Coronary artery (tissue), 2 donors: Measurements from ENCODE around the gene STRIP2.
A peak's percentile ranks its signal among the peaks of the same experiment; 100 is the strongest.
"Not testable (repeated sequence)": the region's sequence is repeated elsewhere in the genome, so short reads cannot be mapped to it uniquely, and the experiment has no call there.

Experiments used
- DNase-seq: peaks from one replicate; pipeline ENCODE4 v3.0.0-alpha.2; 2017; ENCODE audit warnings: low spot score
- H3K27ac ChIP-seq, 2 donors: fragments of 200-600 bp; sonication (generic); one replicate each; pipeline ENCODE4 v1.5.1; 2016 to 2019
- H3K4me3 ChIP-seq: fragments of 200-600 bp; sonication (generic); 2 replicates; pipeline ENCODE4 v1.5.1; 2016; ENCODE audit warnings: mild to moderate bottlenecking, moderate library complexity
- TF ChIP-seq, protein P1 (sequence below): fragments of 200-600 bp; sonication (generic); IDR thresholded peaks from one replicate; pipeline ENCODE4 v1.5.1; 2019; ENCODE audit warnings: antibody characterized with exemption

Gene STRIP2

DNA sequence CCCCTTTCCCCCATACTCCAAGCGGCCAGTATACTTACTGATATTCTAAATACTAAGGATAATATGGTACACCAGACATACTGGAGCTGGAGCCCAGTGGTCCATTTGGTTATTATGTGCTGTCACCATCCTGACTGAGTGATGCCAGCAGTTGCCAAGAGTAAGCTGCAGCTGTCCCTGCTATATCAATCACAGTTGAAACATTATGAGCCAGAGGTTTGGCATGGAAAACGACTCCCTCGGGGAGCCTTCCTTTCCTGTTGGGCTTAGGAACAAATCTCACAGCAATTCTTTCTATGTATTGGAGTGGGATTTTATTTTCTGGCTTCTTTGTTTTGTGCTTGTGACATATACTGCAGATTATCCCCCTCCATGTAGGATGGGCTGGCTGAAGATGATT, 32.6 kb downstream of the STRIP2 start:
- no peak overlapping the region for H3K27ac ChIP-seq
- TF ChIP-seq, protein P1, sequence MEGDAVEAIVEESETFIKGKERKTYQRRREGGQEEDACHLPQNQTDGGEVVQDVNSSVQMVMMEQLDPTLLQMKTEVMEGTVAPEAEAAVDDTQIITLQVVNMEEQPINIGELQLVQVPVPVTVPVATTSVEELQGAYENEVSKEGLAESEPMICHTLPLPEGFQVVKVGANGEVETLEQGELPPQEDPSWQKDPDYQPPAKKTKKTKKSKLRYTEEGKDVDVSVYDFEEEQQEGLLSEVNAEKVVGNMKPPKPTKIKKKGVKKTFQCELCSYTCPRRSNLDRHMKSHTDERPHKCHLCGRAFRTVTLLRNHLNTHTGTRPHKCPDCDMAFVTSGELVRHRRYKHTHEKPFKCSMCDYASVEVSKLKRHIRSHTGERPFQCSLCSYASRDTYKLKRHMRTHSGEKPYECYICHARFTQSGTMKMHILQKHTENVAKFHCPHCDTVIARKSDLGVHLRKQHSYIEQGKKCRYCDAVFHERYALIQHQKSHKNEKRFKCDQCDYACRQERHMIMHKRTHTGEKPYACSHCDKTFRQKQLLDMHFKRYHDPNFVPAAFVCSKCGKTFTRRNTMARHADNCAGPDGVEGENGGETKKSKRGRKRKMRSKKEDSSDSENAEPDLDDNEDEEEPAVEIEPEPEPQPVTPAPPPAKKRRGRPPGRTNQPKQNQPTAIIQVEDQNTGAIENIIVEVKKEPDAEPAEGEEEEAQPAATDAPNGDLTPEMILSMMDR: no peak
- no peak for DNase-seq
- no peak overlapping the region for H3K4me3 ChIP-seq

DNA sequence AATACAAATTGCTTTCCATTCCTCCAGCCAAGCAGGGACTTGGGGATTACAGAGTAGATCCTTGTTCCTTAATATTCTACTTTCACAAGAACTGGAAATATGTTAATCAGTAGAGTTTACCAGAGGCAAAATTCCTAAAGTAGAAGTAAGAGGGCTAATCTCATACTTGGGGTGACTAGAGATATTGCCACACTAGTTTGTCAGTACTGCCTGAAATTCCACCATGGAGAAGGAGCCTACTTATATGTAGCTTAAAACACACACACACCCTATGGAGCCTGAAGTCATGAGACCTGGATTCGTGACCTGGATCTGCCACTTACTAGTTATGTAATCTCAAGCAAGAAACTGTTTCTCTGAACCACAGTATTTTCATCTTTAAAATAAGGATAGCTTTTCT, 33.9 kb downstream of the STRIP2 start:
- no peak for DNase-seq
- TF ChIP-seq, protein P1: no peak
- H3K4me3 ChIP-seq: no peak overlapping the region
- H3K27ac ChIP-seq: no peak overlapping the region

DNA sequence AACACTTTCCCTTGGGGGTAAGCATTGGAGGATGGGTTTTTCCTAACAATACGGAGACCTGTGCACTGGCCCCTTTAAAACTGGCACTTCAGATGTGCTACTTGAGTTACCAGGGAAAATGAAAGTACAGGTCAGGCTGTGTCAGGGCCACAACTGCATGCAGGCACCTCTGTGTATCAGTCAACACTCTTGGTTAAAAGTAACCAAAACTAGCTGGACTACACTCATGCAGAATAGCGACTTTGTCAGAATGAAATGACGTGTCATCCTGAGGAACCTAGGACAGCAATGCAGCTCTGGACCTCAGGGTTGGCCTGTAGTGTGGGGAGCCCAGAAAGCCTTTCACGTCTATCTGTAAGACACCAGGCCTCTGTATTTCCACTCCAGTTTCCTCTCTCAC, 34.3 kb downstream of the STRIP2 start:
- Histone ChIP-seq H3K27ac (no peak overlapping the region), H3K4me3 (no peak overlapping the region)
- DNase-seq: no peak
- TF ChIP-seq, protein P1: no peak

DNA sequence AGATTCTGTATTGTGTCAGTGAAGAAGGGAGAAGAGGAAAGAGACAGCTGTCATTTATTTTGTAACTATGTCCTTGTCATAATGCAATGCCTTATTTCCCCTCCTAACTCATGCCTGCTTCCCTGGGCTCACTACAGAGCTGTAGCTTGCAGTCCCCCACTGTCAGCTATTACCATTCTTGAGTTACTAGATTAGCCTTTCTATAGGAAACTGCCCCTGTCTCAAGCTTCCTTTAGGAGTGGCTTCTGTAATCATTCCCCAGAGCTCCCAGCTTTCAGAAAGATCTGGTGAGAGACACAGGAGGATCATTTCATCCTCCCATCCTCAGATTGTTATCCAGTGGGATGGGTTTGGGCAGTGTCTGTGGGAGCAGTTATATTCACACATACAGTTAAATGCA, 35.7 kb downstream of the STRIP2 start:
- no peak overlapping the region for H3K27ac ChIP-seq
- peak; percentile 5 for DNase-seq
- TF ChIP-seq, protein P1: no peak
- no peak overlapping the region for H3K4me3 ChIP-seq

DNA sequence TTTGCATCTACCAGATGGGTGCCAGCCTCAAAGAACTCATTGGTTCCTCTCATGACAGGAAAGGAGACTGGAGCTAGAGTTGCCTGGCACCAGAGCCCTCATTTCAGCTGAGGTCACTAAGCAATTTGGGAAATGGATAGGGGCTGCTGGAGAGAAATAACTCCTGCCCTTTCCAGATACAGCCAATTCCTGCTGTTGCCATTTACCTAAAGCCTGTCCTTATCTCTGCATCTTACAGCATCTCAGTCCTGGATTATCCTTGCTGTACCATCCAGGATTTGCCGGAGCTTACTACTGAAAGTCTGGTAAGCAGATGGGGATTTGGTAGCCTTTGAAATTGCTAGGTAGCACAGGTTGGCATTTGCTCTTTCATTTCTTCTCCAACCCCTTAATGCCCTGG, 36.2 kb downstream of the STRIP2 start:
- H3K4me3 ChIP-seq: no peak overlapping the region
- no peak for DNase-seq
- TF ChIP-seq, protein P1: no peak
- H3K27ac ChIP-seq: no peak overlapping the region

DNA sequence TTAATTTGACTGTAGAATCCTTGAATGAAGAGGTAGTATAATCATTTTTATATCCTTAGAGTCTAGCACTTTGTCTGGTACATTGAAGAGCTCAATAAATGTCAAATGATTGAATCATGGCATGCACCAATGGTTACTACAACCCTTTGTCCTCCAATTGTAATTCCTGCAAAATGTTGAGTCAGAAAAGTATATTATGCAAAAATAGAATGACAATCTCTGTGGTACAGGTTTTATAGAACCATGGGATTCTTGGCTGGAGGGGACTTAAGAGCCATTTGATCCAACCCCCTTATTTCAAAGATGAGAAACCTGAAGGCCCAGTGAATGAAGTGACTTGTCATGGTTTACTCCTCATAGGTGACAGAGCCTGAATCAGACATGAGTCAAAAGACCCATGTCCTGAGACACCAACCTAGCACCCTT, 37.2 kb downstream of the STRIP2 start:
- Histone ChIP-seq H3K27ac (no peak overlapping the region), H3K4me3 (no peak overlapping the region)
- TF ChIP-seq, protein P1: no peak
- no peak for DNase-seq

DNA sequence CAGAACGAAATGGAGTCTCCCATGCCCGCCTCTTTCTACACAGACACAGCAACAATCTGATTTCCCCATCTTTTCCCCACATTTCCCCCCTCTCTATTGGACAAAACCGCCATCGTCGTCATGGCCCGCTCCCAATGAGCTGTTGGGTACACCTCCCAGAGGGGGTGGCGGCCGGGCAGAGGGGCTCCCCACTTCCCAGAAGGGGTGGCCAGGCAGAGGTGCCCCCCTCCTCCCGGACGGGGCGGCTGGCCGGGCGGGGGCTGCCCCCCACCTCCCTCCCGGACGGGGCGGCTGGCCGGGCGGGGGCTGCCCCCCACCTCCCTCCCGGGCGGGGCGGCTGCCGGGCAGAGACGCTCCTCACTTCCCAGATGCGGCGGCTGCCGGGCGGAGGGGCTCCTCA, 41.7 kb downstream of the STRIP2 start:
- not testable (repeated sequence) for H3K4me3 ChIP-seq, DNase-seq, H3K27ac ChIP-seq

DNA sequence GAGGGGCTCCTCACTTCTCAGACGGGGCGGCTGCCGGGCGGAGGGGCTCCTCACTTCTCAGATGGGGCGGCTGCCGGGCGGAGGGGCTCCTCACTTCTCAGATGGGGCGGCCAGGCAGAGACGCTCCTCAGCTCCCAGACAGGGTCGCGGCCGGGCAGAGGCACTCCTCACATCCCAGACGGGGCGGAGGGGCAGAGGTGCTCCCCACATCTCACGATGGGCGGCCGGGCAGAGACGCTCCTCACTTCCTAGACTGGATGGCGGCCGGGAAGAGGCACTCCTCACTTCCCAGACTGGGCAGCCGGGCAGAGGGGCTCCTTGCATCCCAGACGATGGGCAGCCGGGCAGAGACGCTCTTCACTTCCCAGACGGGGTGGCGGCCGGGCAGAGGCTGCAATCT, 42.2 kb downstream of the STRIP2 start:
- H3K27ac ChIP-seq, H3K4me3 ChIP-seq, DNase-seq: not testable (repeated sequence)
